Stimulated activated CD8-positive, alpha-beta memory T cell treated with anti-CD3 and anti-CD28 coated beads, Interleukin-7, amount 100 ng/mL, for 48 hours (primary cell): ENCODE data around the gene EFCAB14.
"Not testable (repeated sequence)": the region's sequence is repeated elsewhere in the genome, so short reads cannot be mapped to it uniquely, and the experiment has no call there.

Source experiments
- DNase-seq, 2 donors: peaks; one replicate each; pipeline ENCODE4 v3.0.0-alpha.2; 2020; ENCODE audit warnings: low read depth in 1 of 2; ENCODE audit errors: extremely low read depth in 1 of 2

Gene EFCAB14

GRCh38 chr1:46718727-46719622 lies at the start of gene EFCAB14:
EFCAB14 (minus strand) TSS chr1:46719114; CDS start chr1:46718087, 1,027 bp downstream.
- DNase-seq, result peak; percentile 98 to 99

- no peak for DNase-seq
Observed at GRCh38 chr1:46768445-46768844, 49.5 kb upstream of the EFCAB14 start.

- no peak for DNase-seq
Observed at GRCh38 chr1:46767649-46768282, 48.9 kb upstream of the EFCAB14 start.

GRCh38 chr1:46764402-46764801 lies 45.5 kb upstream of the EFCAB14 start:
- DNase-seq, result no peak

- DNase-seq, result no peak
Observed at GRCh38 chr1:46761740-46762139, 42.8 kb upstream of the EFCAB14 start.

- DNase-seq, result no peak
Observed at GRCh38 chr1:46760558-46761166, 41.7 kb upstream of the EFCAB14 start.

- no peak for DNase-seq
Observed at GRCh38 chr1:46757956-46758528, 39.1 kb upstream of the EFCAB14 start.

GRCh38 chr1:46757247-46757955 lies 38.5 kb upstream of the EFCAB14 start:
- DNase-seq, result no peak

GRCh38 chr1:46755121-46755520 lies 36.2 kb upstream of the EFCAB14 start:
- DNase-seq, result no peak

- not testable (repeated sequence) for DNase-seq
Observed at GRCh38 chr1:46754707-46755106, 35.8 kb upstream of the EFCAB14 start.

GRCh38 chr1:46753985-46754384 lies 35.1 kb upstream of the EFCAB14 start:
- no peak for DNase-seq

- DNase-seq, result no peak
Observed at GRCh38 chr1:46749921-46750404, 31.0 kb upstream of the EFCAB14 start.

GRCh38 chr1:46749404-46749803 lies 30.5 kb upstream of the EFCAB14 start:
- DNase-seq, result no peak

GRCh38 chr1:46747683-46748288 lies 28.9 kb upstream of the EFCAB14 start:
- DNase-seq, result no peak

GRCh38 chr1:46742069-46742468 lies 23.2 kb upstream of the EFCAB14 start:
- DNase-seq, result no peak

- DNase-seq, result no peak
Observed at GRCh38 chr1:46735708-46736324, 16.9 kb upstream of the EFCAB14 start.

GRCh38 chr1:46728327-46728873 lies 9.5 kb upstream of the EFCAB14 start:
- not testable (repeated sequence) for DNase-seq

GRCh38 chr1:46725736-46726108 lies 6.8 kb upstream of the EFCAB14 start:
- no peak for DNase-seq

GRCh38 chr1:46724991-46725735 lies 6.2 kb upstream of the EFCAB14 start:
- peak in 1 of 2 donors; percentile 43 for DNase-seq
